HG03439 (cell line): ENCODE measurements around the gene USP3.
"Not testable (repeated sequence)": the region's sequence is repeated elsewhere in the genome, so short reads cannot be mapped to it uniquely, and the experiment has no call there.

Experiments used
- ATAC-seq: cut with Tn5 transposase; IDR thresholded peaks from one replicate; pipeline ENCODE4 v1.9.1; 2021; ENCODE audit warnings: mild to moderate bottlenecking, moderate library complexity; ENCODE audit not compliant: unreplicated experiment

Gene USP3

DNA sequence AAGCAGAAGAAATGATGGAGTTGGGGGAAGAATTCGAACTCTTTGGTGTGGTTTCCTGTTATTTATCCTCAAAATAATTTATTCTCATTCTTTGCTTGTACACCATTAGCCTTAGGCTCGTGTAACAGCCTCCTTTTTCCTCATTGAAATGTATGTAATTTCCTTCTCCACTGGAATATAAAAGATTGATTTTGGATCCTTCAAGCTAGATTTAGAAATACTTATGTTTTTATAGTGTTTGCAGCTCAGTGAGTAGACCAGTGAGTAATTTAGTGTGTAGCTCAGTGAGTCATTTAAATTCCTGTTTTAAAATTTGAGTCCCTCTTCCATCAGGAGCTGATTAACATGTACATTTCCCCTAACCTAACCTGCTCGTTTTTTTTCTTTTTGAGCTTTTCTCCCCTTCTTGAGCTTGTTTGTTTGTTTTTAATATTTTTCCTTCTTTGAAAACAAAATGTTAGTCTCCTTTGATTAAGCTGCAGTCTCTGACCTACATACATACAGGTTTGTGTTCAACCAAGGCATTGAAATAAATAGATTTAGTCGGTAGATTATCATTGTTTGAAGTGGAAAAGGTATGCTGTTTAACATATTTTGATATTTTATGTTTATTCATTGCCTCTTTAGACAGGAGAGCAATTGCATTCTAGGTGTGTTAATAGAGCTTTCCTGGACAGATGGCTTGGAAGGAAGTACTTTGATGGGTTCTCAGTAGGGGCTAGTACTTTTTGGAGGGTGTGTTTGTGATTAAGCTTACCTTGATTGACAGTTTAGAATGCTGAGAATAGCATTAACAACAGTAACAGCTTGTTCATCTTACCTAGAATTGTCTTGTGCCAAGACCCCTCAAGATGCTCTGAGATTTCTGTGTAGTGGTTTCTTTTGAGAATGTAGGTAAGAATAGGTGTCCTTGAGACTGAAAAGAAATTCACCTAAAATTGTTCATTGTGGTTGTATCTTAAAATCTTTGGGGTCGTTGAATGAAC lies 5.9 kb downstream of the USP3 start:
- no peak for ATAC-seq

DNA sequence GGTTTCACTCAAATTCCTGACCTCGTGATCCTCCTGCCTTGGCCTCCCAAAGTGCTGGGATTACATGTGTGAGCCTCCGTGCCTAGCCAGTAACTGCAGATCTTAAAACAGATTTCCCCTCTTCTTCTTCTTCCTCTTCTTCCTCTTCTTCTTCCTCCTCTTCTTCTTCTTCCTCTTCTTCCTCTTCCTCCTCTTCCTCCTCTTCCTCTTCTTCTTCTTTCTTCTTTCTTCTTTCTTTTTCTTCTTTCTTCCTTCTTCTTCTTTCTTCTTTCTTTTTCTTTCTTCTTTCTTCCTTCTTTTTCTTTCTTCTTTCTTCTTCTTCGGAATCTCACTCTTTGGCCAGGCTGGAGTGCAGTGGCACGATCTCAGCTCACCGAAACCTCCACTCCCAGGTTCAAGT lies 7.8 kb downstream of the USP3 start:
- ATAC-seq, result no peak

DNA sequence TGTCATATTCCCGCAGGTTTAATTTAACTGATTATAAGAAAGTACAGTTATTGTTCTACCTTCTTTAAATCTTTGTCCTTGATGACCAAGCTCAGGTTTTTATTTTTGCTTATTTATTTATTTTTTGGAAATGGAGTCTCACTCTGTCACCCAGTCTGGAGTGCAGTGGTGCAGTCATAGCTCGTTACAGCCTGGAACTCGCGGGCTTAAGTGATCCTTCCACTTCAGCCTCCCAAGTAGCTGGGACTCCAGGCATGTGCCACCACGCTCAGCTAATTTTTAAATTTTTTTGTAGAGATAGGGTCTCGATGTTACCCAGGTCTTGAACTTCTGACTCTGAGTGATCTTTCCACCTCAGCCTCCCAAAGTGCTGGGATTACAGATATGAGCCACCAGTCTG lies 8.9 kb downstream of the USP3 start:
- no peak for ATAC-seq

DNA sequence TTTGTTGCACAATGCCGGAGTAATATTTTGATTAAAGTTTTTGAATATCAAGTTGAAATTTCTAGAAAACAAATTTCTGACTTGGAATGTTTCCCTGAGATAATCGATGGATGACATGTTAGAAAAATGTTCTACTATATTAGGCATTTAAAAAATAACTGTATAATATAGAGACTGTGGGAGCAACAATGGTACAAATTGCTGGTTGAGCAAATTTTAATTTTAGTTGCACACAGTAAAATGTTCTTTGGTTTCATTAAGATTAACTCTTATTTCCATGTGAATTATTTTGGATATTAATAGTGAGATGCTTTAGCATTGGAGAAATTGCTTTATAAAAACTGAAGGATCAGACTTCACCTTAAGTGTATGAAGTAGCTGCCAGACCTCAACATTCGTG lies 9.3 kb downstream of the USP3 start:
- no peak for ATAC-seq

DNA sequence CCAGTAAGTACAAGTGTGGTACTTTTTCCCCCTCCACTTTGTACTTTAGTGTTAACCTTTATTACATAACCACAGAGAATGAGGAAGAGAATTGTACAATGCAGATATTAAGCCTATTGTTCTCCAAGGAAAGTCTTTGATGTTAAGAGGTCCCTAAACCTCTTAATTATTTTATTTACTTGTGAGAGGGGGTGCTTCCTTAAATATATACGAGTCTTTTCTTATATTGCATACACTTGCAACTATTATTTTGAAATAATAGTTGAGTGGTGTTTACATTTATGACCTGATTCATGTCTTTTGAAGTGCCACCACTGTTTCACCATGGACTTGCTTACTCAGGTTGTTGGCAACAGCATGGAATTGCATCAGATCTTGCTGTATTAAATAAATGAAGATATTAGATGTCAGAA lies 10.1 kb downstream of the USP3 start:
- no peak for ATAC-seq

DNA sequence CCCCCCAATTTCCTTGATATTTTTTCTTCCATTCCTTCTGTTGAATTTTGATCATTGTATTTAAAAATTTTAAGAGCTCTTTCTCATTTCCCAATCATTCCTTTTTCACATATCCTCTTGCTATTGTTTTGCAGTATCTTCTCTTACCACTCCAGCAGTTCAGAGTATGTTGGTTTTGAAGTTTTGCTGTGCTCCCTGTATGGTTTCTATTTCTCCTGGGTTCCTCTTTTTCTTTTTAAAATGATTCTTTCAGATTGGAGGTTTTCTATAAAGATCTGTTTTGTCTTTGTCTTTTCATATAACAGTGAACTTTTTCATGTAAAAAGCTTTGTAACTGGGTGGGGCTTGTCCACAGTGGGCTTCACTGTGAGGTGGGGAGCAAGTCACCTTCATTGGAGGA lies 12.8 kb downstream of the USP3 start:
- ATAC-seq, result no peak

DNA sequence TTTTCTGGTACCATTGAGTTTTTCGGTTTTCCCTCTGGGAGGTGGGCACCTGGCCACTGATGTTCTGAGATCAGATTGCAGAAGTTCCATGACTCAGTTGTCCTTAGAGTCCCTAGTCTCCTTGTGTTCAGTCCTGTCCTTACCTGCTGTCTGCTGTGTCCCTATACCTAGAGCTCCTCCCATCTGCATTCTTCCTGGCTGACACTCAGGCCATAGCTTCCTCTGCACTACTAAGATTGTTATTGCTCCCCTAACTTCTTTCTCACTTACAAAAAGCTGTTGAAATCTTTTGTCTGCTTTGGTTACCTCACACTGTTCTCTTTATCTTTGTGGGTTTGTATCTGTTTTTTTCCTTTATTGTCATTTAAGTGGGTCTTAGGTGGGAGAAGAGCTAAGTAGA lies 13.2 kb downstream of the USP3 start:
- no peak for ATAC-seq

DNA sequence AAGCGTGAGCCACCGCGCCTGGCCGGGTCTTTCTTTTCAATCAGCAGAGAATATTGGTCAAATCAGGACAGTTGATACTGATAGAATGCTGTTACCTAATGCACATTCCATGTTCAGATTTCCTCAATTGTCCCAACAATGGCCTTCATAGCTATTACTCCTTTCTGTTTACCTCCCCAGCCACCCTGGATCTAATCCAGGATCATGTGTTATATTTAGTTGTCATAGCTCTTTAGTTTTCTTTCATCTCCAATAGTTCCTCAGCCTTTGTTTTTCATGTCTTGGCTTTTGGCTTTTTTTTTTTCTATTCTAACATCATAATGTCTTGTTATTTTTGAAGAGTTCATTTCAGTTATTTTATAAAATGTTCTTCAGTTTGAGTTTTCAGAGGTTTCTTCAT lies 14.6 kb downstream of the USP3 start:
- ATAC-seq, result no peak

DNA sequence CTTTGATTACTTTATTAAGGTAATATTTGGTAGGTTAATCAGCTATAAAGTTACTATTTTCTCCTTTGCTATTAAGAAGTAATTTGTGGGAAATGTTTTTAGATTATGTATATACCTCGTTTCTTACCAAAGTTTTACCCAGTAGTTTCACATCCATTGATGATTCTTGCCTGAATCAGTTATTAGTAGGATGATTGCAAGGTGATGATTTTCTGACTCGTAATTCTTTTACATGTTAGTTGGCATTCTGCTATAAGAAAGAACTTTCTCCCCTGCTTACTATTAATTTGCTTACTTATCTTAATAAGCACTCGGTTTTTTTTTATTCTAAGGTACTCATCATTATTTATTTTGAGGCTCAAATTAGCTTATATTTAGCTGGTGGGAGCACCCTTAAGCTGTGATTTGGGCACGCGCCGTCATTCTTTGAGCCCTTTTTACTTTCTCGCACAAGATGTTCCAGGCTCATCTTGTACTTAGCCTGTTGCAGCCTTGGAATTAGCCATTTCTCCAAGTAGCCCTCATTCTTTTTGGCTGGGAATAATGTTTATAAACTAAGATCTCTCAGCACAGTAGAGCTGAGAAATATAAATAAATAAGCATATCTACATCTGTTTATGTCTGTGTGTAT lies 15.3 kb downstream of the USP3 start:
- no peak for ATAC-seq

DNA sequence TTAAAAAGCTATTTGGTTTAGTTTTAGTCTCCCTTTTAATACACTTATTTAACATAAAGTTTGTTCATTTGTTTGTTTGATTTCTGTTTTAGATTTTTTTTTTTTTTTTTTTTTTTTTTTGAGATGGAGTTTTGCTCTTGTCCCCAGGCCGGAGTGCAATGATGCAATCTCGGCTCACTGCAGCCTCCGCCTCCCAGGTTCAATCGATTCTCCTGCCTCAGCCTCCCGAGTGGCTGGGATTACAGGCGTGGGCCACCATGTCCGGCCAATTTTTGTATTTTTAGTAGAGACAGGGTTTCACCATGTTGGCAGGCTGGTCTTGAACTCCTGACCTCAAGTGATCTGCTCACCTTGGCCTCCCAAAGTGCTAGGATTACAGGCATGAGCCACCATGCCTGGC lies 16.1 kb downstream of the USP3 start:
- ATAC-seq, result not testable (repeated sequence)

DNA sequence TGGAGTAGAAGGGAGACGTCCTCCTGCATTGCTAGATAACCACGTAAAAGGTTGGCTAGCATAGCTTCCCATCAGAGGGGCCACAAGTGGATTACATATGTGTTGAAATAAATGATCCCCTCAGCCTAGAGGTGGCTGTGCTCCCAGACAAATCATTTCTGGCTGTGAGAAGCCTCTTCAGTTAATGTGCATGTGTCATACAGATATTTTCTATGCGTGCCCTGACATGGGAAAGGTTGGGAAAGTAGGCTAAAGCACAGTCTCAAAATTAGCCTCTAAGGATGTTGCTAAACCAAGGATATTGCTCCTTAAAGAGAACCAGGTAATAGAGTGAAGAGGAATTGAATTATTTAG lies 17.8 kb downstream of the USP3 start:
- no peak for ATAC-seq

DNA sequence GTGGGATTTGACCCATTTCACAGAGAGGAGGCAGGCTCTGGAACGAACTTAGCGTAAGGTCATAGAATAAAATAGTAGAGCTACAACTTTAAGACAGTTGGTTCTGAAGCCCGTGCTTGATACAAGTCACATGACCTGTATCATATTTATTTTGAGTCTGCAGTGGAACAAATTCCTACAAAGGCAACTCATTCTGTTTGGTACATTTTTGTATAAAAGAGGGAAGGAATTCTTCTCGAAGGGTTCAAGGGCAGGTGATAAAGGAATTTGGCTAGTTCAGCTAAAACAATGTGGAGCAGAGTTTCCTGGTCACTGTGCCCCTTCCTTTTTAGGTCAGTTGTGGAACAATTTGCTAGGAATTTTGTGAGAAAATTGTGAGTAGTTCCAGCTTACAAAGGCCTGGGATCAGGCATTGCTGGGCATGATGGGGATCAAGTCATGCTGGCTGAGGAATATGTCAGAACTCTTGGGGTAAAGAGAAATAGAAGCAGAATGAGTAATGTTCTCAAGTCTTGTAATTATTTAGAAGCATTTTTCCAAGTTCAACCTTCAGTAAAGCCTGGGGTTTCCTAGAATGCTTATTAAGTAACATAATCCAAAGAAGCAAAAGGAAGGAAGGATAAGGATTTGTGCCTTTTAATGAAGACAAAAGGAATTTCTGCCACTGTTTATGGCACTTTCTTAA lies 19.1 kb downstream of the USP3 start:
- ATAC-seq, result no peak

DNA sequence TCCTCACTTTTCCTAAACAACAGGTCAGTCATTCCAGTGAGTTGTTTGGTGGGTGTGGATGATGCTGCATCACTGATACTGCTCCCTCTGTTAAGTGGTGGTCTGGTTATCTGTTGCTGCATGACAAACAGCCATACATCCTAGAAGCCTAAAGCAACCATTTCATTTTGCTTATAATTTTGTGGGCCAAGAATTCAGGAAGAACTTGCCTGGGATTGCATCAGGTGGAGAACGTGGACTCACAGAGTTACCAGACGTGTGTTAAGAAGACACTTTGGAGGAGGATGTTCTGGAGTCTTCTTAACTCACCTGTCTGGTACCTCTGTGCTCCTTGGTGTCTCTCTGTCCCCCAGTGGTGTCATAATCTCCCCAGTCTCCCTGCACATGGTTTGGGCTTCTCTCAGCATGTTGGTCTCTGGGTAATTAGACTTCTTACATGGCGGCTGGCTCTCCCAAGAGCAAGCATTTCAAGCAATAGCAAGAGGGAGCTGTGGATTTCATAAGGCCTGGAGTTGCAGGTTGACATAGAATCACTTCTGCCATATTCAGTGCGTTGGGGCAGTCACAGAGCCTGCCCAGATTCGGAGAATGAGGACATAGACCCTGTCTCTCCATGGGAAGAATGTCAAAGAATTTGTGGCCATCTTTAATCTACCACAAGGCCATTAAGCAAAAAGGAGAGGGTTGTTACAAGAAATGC lies 20.1 kb downstream of the USP3 start:
- ATAC-seq, result no peak

DNA sequence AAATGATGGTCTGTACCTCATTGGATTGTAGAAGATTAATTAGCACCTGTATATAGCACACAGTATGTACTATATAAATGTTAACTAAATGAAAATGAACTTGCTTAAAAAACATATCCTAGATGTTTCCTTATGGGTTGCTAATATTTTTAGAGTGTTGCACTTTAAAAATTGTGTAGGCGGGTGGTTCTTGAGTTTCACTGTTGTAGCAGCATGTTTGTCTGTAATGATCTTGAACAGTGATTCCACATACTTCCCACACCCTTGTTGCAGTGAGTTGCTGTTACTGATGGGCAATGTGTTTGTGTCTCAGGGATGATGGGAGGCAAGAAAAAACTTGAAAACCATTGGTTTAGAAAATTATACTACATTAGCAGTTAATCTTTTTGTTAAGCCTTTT lies 22.0 kb downstream of the USP3 start:
- no peak for ATAC-seq

DNA sequence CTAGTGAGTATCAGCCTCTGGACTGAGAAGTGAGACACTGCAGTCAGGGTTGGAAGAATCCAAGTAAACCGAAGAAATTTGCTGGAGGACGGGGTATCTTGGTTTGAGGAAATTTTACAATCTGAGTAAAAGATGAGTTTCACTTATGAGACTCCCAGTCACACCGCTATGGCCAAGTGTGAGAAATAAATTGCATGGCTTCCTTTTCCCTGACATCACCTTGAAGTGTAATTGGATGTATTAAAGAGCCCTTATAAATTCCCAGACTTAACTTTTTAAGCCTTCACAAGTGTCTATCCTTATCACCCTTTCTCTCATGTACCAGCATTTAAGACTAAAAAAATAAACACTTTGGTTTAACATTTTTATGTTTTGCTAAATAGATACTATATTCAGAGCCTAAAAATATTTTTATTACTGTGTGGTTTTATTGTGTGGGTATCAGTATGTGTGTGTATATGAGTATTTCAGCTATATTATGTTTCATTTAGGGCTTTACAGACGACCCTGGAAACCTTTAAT lies 23.8 kb downstream of the USP3 start:
- ATAC-seq, result no peak

DNA sequence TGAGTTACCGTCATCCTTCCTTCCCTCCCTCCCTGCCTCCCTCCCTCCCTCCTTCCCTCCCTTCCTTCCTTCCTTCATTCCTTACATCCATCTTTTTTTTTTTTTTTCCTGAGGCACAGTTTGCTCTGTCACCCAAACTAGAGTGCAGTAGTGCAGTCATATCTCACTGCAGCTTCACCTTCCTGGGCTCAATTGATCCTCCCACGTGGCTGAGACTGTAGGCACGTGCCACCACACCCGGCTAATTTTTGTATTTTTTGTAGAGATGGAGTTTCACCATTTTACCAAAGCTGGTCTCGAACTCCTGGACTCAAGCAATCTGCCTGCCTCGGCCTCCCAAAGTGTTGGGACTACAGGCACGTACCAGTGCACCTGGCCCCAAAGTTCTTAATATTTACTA lies 25.8 kb downstream of the USP3 start:
- no peak for ATAC-seq

DNA sequence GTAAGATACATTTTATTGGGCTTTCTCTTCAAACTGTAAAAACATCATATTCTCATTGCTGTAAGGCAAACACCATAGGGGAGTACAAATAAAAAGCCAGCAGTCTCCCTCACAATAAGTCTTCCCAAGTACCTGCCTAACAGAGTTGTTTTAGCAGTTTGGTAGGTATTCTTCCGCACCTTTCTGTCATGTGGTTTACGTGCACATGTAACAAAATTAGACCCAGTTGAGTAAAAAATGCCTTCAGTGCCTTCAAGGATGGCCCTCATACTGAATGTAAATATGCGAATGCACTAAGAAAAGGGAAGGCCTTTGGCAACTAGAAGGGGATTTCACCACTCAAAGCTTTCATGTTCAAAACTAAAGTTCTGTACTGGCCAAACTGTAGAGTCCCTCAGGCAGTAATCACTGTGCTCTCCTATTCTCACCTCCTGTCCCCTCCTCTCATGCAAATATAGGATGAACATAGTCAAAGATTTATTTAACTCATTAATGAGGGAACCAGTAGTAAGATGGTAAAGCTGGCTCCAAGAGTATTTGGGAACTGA lies 26.4 kb downstream of the USP3 start:
- ATAC-seq, result no peak

DNA sequence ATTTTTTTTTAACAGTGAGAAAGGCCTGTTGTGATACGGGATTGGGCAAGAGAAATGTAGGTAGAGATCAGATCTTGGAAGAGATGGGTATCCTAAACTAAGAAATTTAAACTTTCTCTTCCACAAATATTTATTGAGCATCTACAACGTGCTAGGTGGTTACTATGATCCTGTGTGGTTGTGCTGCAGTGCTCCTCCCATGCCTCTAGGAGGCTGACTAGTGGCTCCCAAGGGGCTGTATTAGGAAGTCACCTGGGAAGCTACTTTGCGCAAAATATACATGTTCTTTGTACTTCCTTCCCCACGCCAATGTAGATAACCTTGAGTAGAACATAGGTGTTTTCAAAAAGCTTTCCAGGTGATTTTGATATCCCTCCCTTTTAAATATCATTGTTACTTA lies 27.2 kb downstream of the USP3 start:
- no peak for ATAC-seq

DNA sequence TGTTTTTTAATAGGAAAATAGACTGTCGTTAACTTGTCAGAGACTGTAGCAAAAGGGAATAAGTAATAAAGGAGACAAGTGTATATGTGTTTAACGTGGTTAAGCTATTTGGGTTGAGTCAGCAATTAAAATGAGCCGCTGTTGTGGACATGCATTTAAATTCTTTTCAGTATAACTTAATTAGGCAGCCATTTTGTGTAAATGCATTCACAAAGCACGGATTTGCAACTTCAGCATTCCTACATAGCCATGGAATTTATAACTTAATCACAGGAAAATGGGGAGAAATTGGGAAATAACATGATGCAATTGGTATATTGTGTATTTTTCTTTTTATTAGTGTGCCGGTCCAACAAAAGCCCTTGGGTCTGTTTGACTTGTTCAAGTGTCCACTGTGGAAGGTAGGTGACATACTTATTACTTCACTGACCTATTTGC lies 27.9 kb downstream of the USP3 start:
- no peak for ATAC-seq

DNA sequence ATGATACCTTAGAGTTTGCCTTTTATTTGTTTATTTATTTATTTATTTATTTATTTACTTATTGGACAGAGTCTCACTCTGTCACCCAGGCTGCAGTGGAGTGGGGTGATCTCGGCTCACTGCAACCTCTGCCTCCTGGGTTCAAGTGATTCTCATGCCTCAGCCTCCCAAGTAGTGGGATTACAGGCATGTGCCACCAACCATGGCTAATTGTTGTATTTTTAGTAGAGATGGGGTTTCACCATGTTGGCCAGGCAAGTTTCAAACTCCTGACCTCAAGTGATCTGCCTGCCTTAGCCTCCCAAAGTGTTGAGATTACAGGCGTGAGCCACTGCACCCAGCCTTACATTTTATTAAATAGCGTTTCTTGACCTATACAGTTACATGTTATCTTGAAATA lies 30.5 kb downstream of the USP3 start:
- not testable (repeated sequence) for ATAC-seq

DNA sequence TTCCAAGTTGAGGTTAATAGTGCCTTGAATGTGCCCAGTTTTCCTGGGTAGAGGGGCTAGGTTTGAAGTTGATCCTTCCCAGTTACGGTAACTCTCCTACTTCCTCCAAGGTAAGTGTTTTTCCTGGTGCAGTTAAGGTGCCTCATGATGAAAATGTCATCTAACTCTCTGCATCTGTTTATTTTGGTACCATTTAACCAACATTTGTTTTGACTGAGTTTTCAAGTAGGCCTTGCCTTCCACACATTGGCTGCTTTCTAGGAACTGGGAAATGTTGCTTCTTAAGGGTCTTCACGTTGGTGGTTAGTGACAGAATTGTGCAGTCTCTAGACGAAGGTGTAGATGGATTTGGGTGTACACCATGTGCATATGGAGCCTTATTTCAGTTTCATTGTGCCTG lies 31.3 kb downstream of the USP3 start:
- no peak for ATAC-seq
